Caco-2 (cell line): Measurements from ENCODE around the gene EIF5AL1. TPM values are rescaled to one million over a fixed set of nuclear protein-coding genes. Genes with fewer than 3 reads are reported as not detected.

Source experiments
- BruUV-seq: library from RNA; stranded (reverse); fragments of 400-500 nt; replicated peaks from 2 replicates; lab custom pipeline; 2021; lab: Mats Ljungman, UMichigan
- CTCF ChIA-PET: fragments of 300-600 bp; sonication (Branson Sonifier 250); formaldehyde crosslinking; loops from one replicate; lab custom pipeline; 2022; ENCODE audit warnings: antibody characterized with exemption; lab: Charles Lee
- POLR2A ChIA-PET: fragments of 300-600 bp; sonication (Branson Sonifier 250); formaldehyde crosslinking; loops from one replicate; lab custom pipeline; 2022; ENCODE audit warnings: antibody characterized with exemption; lab: Charles Lee
- DNase-seq, 2 experiments: peaks; one replicate each; pipeline versions ENCODE4 v3.0.0 to v3.0.0-alpha.2; 2020 to 2022
- H3K27me3 ChIP-seq: replicated peaks from 2 replicates; pipeline ENCODE4 v1.6.0; 2011; ENCODE audit warnings: low read length; ENCODE audit not compliant: control insufficient read depth, insufficient read depth
- H3K36me3 ChIP-seq: 2 replicates; pipeline ENCODE4 v1.5.1; 2011; ENCODE audit warnings: low read length; ENCODE audit not compliant: control insufficient read depth, insufficient read depth
- H3K4me1 ChIP-seq: fragments of 250-450 bp; sonication (Bioruptor Pico); 2 replicates; pipeline ENCODE4 v1.5.1; 2020; ENCODE audit warnings: mild to moderate bottlenecking
- H3K4me3 ChIP-seq: 2 replicates; pipeline ENCODE4 v1.5.1; 2011; ENCODE audit warnings: low read depth, mild to moderate bottlenecking, control low read depth, low read length
- H3K9me3 ChIP-seq: fragments of 250-450 bp; sonication (Bioruptor Pico); 2 replicates; pipeline ENCODE4 v1.5.1; 2020; ENCODE audit warnings: mild to moderate bottlenecking, moderate library complexity
- H3K27ac Mint-ChIP-seq: one replicate; pipeline ENCODE4 v1.8.0; 2022; ENCODE audit warnings: mixed read lengths; ENCODE audit not compliant: unreplicated experiment
- H3K27me3 Mint-ChIP-seq: one replicate; pipeline ENCODE4 v1.8.0; 2022; ENCODE audit warnings: mixed read lengths; ENCODE audit not compliant: insufficient read depth, unreplicated experiment
- H3K36me3 Mint-ChIP-seq: one replicate; pipeline ENCODE4 v1.8.0; 2022; ENCODE audit warnings: mild to moderate bottlenecking, mixed read lengths; ENCODE audit not compliant: insufficient read depth, unreplicated experiment
- H3K4me1 Mint-ChIP-seq: one replicate; pipeline ENCODE4 v1.8.0; 2022; ENCODE audit warnings: low read depth, mixed read lengths; ENCODE audit not compliant: unreplicated experiment
- H3K4me3 Mint-ChIP-seq: one replicate; pipeline ENCODE4 v1.8.0; 2022; ENCODE audit warnings: mild to moderate bottlenecking, moderate library complexity, mixed read lengths; ENCODE audit not compliant: unreplicated experiment
- H3K9me3 Mint-ChIP-seq: one replicate; pipeline ENCODE4 v1.8.0; 2022; ENCODE audit warnings: mixed read lengths; ENCODE audit not compliant: unreplicated experiment
- intact Hi-C: fragments of 100-400 bp; cut with micrococcal nuclease; formaldehyde crosslinking; loops from one replicate; pipeline ENCODE4 v1.10.0; 2022; ENCODE audit not compliant: unreplicated experiment
- total RNA-seq: library from RNA; stranded (reverse); gene quantifications from 2 replicates; pipeline ENCODE4 v1.2.3, GENCODE V29; 2022
- TF ChIP-seq, protein P1 (sequence below), 2 experiments: fragments of 200-600 bp in 1 of 2; IDR thresholded peaks; 1 replicate in 1 of 2; 2 replicates in 1 of 2; pipeline versions ENCODE4 v1.5.1 to v1.8.0; 2011 to 2022; ENCODE audit warnings: antibody characterized with exemption in 1 of 2, control low read depth in 1 of 2, inconsistent platforms in 1 of 2, low read depth in 1 of 2, low read length in 1 of 2, mild to moderate bottlenecking in 1 of 2, moderate library complexity in 1 of 2; ENCODE audit not compliant: insufficient read depth in 1 of 2, severe bottlenecking in 1 of 2, unreplicated experiment in 1 of 2

Gene EIF5AL1
- total RNA-seq, 1 experiment from 2014 or later = 0.93 TPM

GRCh38 chr10:79471776-79472175 is 40.6 kb upstream of the EIF5AL1 start:
- Histone ChIP-seq H3K36me3 (no peaks in the 10 kb centered on the region), H3K27me3 (no peaks in the 10 kb centered on the region), H3K4me3 (no peak overlapping the region), H3K4me1 (no peaks in the 10 kb centered on the region), H3K9me3 (no peaks in the 10 kb centered on the region)
- BruUV-seq = no TSS peak
- H3K4me1 Mint-ChIP-seq = no peaks in the 10 kb centered on the region
- ChIA-PET POLR2A (no interaction called here), CTCF (interaction anchor here (1.0 kb wide), 1 partner anchor 25 kb away, joined by 4 read pairs; no protein-coding TSS in a partner anchor)
- no peak overlapping the region for H3K4me3 Mint-ChIP-seq
- H3K27me3 Mint-ChIP-seq = peaks cover 2% of the 10 kb centered on the region
- no peak overlapping the region for H3K27ac Mint-ChIP-seq
- no peaks in the 10 kb centered on the region for H3K9me3 Mint-ChIP-seq
- TF ChIP-seq, protein P1, sequence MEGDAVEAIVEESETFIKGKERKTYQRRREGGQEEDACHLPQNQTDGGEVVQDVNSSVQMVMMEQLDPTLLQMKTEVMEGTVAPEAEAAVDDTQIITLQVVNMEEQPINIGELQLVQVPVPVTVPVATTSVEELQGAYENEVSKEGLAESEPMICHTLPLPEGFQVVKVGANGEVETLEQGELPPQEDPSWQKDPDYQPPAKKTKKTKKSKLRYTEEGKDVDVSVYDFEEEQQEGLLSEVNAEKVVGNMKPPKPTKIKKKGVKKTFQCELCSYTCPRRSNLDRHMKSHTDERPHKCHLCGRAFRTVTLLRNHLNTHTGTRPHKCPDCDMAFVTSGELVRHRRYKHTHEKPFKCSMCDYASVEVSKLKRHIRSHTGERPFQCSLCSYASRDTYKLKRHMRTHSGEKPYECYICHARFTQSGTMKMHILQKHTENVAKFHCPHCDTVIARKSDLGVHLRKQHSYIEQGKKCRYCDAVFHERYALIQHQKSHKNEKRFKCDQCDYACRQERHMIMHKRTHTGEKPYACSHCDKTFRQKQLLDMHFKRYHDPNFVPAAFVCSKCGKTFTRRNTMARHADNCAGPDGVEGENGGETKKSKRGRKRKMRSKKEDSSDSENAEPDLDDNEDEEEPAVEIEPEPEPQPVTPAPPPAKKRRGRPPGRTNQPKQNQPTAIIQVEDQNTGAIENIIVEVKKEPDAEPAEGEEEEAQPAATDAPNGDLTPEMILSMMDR (IDR thresholded peaks at IDR 0.05; ENCODE audit: insufficient read depth in 1 of 2, low read depth in 1 of 2, low read length in 1 of 2, severe bottlenecking in 1 of 2, unreplicated experiment in 1 of 2) = no peak
- DNase-seq = no peak
- intact Hi-C loops = no loop called here
- H3K36me3 Mint-ChIP-seq = no peaks in the 10 kb centered on the region

GRCh38 chr10:79472449-79472848 is 39.9 kb upstream of the EIF5AL1 start:
- Mint-ChIP-seq H3K27ac (no peak overlapping the region), H3K9me3 (no peaks in the 10 kb centered on the region), H3K36me3 (no peaks in the 10 kb centered on the region), H3K27me3 (peaks cover 2% of the 10 kb centered on the region), H3K4me1 (no peaks in the 10 kb centered on the region), H3K4me3 (no peak overlapping the region)
- ChIA-PET CTCF (no interaction called here), POLR2A (no interaction called here)
- Histone ChIP-seq H3K4me1 (no peaks in the 10 kb centered on the region), H3K9me3 (no peaks in the 10 kb centered on the region), H3K36me3 (no peaks in the 10 kb centered on the region), H3K4me3 (no peak overlapping the region), H3K27me3 (no peaks in the 10 kb centered on the region)
- no peak for DNase-seq
- intact Hi-C loops = no loop called here
- TF ChIP-seq, protein P1 (IDR thresholded peaks at IDR 0.05; ENCODE audit: insufficient read depth in 1 of 2, low read depth in 1 of 2, low read length in 1 of 2, severe bottlenecking in 1 of 2, unreplicated experiment in 1 of 2) = no peak
- BruUV-seq = no TSS peak

GRCh38 chr10:79472951-79473350 is 39.4 kb upstream of the EIF5AL1 start:
- Histone ChIP-seq H3K36me3 (no peaks in the 10 kb centered on the region), H3K4me3 (no peak overlapping the region), H3K4me1 (no peaks in the 10 kb centered on the region), H3K27me3 (no peaks in the 10 kb centered on the region), H3K9me3 (no peaks in the 10 kb centered on the region)
- Mint-ChIP-seq H3K4me1 (no peaks in the 10 kb centered on the region), H3K27me3 (peaks cover 2% of the 10 kb centered on the region), H3K36me3 (no peaks in the 10 kb centered on the region), H3K27ac (no peak overlapping the region), H3K9me3 (no peaks in the 10 kb centered on the region), H3K4me3 (no peak overlapping the region)
- ChIA-PET CTCF (no interaction called here), POLR2A (no interaction called here)
- intact Hi-C loops = no loop called here
- TF ChIP-seq, protein P1 (IDR thresholded peaks at IDR 0.05; ENCODE audit: insufficient read depth in 1 of 2, low read depth in 1 of 2, low read length in 1 of 2, severe bottlenecking in 1 of 2, unreplicated experiment in 1 of 2) = no peak
- peak in 1 of 2 experiments; percentile 37 for DNase-seq
- no TSS peak for BruUV-seq
